Measurements from ENCODE around the gene AFF4.
"Not testable (repeated sequence)": the region's sequence is repeated elsewhere in the genome, so short reads cannot be mapped to it uniquely, and the experiment has no call there.

AFF4 gene

DNA sequence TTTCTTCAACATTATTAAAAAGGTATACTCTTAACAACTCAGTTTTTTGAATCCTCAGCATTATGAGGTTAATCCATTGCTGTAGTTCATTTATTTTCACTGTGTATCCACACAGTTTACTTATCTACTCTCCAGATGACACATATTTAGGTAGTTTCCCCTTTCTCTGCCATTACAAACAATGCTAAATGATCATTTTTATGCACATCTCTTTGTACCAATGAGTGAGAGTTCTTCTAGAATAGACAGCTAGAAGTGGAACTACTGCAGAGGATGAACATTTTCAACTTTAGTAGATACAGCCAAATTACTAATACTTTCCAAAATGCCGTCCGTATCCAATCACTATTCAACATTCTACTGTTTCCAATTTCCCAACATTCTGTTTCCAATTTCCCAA lies 11.5 kb downstream of the AFF4 start:
- no peak for DNase-seq

DNA sequence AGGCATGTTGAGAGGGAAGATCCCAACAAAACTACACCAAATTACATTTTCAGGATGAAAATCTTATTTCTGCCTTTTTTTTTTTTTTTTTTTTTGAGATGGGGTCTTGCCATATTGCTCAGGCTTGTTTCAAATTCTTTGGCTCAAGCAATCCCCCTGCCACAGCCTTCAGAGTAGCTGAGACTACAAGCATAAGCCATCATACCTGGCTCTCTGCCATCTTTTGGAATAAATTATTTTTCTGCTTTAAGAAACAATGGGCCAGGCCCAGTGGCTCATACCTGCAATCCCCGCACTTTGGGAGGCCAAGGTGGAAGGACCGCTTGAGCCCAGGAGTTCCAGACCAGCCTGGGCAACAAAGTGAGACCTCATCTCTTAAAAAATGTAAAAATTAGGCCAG lies 14.3 kb downstream of the AFF4 start:
- no peak for DNase-seq

- DNase-seq = no peak
Measured at GRCh38 chr5:132947671-132948070, 15.8 kb downstream of the AFF4 start.

DNA sequence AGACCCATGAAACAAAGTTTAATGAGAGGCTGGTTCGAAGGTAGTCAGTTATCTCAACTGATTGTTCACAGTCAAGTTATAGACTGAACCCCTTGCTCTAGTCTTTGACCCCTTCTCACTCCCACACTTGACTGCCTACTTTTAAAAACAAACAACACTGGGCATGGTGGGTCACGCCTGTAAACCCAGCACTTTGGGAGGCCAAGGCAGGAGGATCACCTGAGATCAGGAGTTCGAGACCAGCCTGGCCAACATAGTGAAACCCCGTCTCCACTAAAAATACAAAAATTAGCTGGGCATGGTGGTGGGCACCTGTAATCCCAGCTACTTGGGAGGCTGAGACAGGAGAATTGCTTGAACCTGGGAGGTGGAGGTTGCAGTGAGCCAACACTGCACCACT lies 18.1 kb downstream of the AFF4 start:
- DNase-seq = not testable (repeated sequence)

DNA sequence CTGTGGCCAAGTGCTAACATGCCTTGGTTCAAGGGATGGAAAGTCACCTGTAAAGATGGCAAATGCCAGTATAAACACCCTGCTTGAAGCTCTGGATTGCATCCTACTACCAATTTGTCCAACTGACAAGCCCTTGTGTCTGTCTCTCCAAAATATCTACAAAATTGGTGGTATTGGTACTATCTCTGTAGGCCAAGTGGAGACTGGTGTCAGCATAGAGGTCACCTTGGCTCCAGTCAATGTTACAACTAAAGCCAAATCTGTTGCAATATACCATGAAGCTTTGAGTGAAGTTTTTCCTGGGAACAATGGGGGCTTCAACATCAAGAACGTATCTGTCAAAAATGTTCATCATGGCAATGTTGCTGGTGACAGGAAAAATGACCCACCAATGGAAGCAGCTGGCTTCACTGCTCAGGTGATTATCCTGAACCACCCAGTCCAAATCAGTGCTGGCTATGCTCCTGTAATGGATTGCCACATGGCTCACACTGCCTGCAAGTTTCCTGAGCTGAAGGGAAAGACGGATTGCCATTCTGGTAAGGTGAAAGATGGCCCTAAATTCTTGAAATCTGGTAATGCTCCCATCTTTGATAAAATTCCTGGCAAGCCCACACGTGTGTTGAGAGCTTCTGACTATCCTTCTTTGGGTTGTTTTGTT lies 19.9 kb downstream of the AFF4 start:
- no peak for DNase-seq

- DNase-seq = no peak
Measured at GRCh38 chr5:132941331-132941730, 22.1 kb downstream of the AFF4 start.

- DNase-seq = no peak
Measured at GRCh38 chr5:132928062-132928407, 35.4 kb downstream of the AFF4 start.

GRCh38 chr5:132927355-132928061 lies 35.9 kb downstream of the AFF4 start:
- no peak for DNase-seq

- no peak for DNase-seq
Measured at GRCh38 chr5:132926437-132926836, 37.0 kb downstream of the AFF4 start.

- DNase-seq = no peak
Measured at GRCh38 chr5:132916086-132916485, 47.3 kb downstream of the AFF4 start.

- DNase-seq = no peak
Measured at GRCh38 chr5:132915681-132916080, 47.8 kb downstream of the AFF4 start.

DNA sequence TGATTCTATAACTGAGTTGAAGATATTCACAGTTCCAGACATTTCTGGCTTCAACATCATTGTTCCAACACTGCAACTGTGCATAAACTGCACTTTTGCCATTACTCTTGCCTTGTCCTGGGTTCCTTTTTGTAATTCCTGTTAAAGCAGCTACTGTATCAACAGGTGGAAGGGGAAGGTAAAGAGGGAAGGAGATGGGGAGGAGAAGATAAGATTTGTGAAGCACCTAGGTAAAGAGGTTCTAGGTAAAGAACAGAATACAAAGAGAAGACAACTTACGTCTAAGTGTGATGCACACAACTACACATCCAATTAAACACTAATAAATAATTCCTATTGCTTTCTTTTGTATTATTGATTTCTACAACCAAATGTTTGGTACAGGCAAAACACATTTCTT lies 53.7 kb downstream of the AFF4 start:
- DNase-seq = no peak

- DNase-seq = no peak
Measured at GRCh38 chr5:132907161-132907560, 56.3 kb downstream of the AFF4 start.

- peak; percentile 49 for DNase-seq
Measured at GRCh38 chr5:132905938-132906337, 57.5 kb downstream of the AFF4 start.

DNA sequence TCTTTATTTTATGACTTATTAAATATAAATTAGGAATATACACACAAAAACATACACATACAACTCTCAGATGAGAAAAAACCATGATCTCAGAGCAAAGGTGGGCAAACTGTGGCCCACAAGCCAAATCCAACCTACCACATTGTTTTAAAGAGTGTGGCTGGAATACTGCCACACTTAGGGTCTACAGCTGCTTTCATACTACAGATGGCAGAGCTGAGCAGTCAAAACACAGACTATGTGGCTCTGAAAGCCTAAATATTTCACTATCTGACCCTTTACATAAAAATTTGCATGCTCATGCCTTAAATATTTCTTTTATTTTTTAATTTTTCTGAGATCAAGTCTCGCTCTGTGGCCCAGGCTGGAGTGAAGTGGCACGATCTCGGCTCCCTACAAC lies 61.7 kb downstream of the AFF4 start:
- DNase-seq = no peak

- DNase-seq = no peak
Measured at GRCh38 chr5:132901036-132901435, 62.4 kb downstream of the AFF4 start.

DNA sequence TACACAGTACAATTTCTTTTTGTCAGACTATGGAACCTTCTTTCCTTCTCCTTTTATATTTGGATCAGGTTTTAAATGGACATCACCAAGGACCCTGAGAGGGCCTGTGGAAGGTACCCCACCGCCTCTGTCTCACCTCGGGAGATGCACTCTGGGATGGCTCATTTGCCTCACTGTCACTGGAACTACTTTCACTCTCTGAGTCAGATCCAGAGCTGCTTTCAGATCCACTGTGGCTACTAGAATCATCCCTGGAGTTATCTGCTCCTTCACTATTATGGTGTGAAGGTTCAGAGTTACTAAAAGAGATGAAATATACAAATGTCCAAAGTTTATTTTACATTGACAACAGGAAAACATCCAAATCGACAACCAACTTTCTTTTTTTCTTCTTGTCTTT lies 65.3 kb downstream of the AFF4 start:
- no peak for DNase-seq

- DNase-seq = no peak
Measured at GRCh38 chr5:132896685-132897084, 66.7 kb downstream of the AFF4 start.

GRCh38 chr5:132895719-132896305 lies 67.6 kb downstream of the AFF4 start:
- DNase-seq = no peak

GRCh38 chr5:132890817-132891216 lies 72.6 kb downstream of the AFF4 start:
- no peak for DNase-seq

DNA sequence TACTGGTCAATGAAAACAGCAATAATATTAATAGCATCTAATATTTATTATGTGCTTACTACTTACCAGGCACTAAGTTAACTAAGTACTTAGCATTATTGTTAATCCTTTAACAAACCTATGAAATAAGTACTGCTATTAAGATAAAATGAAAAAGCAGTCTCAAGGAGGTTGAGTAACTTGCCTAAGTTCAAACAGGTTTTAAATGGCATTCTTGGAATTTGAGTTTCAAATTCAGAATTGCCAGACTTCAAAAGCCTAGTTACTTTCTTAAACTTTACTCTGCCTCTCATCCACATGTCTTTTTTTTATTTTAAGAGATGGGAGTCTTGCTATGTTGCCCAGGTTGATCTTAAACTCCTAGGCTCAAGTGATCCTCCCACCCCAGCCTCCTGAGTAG lies 73.9 kb downstream of the AFF4 start:
- no peak for DNase-seq

DNA sequence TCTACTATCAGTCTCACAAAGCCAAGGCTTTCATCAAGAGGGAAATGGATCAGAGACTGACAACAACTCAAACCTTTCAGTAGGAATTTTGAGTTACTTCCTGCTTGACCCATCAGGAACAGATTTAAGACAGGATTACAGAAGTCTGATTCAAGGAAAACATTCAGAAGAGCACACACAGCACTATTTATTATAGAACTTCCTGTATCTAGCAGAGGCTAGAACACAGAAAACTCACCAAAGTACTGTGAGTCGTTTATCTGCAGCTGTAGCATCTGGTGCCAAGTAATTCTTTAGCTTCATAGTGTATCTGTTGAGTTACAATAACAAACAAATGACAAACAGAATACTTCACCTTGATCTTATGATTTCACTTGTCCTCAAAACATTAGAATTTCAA lies 76.2 kb downstream of the AFF4 start:
- no peak for DNase-seq

- no peak for DNase-seq
Measured at GRCh38 chr5:132886064-132886823, 77.2 kb downstream of the AFF4 start.

DNA sequence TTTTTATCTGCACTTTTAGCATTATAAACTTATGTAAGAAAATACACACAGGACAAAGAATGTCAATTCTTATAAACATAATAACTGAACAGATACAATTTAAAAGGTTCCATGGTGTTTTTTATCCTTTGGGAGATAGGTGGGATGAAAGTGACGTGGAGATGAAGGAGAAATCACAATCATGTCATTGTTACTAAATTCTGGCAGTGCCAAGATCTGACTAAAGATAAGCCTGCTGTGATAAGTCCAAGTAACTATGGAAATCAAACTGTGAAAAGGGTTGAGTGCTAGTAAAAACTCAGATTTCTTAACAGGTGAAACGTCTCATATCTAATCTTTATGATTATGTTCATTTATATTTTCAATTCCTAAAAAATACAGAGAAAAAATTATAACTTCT lies 78.9 kb downstream of the AFF4 start:
- no peak for DNase-seq
